Daoy (cell line): ENCODE data around the gene UBE2D3. TPM values are rescaled to one million over a fixed set of nuclear protein-coding genes. Genes with fewer than 3 reads are reported as not detected.
"Not testable (repeated sequence)": the region's sequence is repeated elsewhere in the genome, so short reads cannot be mapped to it uniquely, and the experiment has no call there.

Source experiments
- DNase-seq: peaks from one replicate; pipeline ENCODE4 v3.0.0-alpha.2; 2015; ENCODE audit warnings: low read depth
- total RNA-seq: library from RNA; depleted of rRNA; stranded (reverse); fragments of >200 nt; shearing (Covaris generic); gene quantifications from 2 replicates; pipeline ENCODE4 v1.2.3, GENCODE V29; 2014; rRNA removed

Gene UBE2D3
- 204 and 230 TPM in 2 replicates for total RNA-seq

DNA sequence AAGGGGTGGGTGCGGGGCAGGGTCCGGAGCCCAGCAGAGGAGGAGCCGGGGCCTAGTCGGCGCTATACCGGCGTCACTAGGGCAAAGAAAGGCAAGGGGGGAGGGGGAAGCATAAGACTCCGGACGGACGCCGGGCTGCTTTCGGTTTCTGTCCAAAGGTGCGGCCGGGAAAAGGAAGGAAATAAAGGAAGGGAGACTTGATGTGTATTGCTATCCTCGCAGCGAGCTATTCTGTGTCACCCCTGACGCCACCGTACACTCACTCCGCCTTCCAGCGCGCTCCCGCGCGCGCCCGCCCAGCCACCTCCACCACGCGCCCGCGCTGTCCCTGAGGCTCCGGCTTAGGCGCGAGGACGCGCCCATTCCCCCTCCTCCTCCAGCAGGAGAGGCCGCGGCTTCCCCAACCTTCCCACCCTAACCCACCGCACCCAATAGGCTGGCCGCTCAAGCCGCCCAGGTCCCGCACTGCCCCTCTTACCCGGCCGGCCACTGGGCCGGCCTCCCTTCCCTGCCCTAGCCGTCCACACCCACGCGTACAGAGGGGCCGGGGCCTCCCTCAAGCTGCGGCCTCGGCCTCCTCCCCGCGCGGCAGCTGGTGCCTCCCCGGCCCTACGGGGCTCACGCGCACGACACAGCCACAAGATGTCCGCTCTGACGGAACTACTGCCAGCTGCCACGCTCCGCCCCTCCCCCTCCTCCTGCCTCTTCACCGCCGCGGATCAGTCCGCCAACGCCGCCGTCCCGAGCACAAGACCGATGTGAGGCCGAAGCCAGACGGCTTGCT, at the start of gene UBE2D3:
Gene UBE2D3, minus strand, starts transcription at position 662 of the 784 bp plus-strand sequence. CDS start 1,043 bp downstream, outside the sequence.
- DNase-seq, result peak; percentile 89

DNA sequence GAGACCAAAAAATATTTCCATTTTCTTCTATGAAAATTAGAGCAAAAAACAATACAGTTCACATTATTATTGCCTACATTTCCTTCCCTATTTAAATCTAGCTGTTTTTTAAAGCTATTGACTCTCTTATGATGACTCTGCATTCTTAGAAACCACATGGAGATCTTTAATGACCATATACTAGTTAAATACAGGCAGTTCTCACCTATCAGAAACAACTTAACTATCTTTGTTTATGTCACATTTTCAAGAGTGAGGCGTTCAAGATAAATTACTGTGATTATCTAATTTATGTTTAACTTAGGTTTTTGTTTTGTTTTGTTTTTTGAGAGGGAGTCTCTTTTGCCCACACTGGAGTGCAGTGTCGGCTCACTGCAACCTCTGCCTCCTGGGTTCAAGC, 44.4 kb upstream of the UBE2D3 start:
- no peak for DNase-seq

DNA sequence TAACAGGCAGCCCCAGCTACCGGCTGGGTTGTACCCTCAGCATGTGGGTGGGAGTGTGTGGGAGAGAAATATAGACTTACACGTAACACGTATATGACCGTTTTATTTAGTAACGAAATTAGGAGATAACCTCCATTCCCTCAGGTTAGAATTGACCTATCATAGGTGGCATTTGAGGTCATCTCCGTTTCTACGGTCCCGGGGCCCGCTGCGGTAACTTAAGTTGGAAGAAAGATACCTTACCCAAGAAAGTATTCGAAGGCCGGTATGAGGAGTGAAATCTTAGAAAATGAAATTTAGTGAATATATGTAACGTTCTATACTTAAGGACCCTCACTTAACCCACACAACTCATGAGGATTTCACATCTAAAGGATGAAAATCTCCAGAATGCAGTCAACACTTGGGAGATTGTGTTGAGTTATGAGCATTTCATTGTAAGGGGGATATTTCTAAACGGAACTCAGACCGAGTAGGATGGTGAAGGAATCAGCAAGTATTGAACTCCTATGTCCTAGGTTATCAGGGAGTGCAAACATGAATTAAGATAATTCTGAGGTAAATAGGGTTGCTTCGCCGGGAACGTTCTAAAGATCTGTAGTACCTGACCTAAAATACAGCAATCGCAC, 42.3 kb upstream of the UBE2D3 start:
- no peak for DNase-seq

DNA sequence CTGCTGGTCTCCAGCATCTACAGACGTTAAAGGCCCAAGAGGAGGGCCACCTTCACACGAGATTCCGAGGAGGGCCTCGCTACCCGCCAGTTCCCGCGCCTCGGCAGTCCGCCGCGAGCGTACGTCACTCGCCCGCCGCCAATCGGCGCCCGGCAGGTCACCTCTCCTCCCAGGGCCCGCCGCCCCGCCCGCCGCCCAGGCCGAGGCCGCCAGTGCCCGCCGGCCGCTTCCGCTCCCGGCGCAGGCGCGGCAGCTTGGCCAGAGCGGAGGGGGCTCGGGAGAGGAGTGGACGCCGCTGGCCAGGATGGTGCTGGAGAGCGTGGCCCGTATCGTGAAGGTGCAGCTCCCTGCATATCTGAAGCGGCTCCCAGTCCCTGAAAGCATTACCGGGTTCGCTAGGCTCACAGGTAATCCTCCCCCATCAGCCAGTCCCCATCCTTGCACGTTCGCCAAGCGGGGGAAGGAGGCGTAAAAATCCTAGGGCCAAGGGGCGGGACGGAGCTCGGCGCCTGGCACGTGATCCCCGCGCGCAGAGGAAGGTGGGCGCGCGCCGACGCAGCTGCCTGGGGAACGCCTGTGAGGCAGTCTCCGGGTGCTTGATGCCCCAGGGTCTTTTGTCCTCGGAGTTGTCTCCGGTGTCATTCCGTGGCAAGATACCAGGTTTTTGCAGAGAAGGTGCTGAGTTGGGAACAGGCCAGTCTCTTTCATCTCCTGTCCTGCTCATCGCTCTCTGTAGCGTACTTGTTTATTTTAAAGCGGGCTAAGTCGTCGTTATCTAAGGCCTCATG, 41.6 kb upstream of the UBE2D3 start, which contains the start of gene CISD2:
Gene CISD2, plus strand, starts transcription at position 212 of the 788 bp plus-strand sequence. Its CDS starts 93 bp downstream, at position 305.
- DNase-seq, result peak; percentile 90

DNA sequence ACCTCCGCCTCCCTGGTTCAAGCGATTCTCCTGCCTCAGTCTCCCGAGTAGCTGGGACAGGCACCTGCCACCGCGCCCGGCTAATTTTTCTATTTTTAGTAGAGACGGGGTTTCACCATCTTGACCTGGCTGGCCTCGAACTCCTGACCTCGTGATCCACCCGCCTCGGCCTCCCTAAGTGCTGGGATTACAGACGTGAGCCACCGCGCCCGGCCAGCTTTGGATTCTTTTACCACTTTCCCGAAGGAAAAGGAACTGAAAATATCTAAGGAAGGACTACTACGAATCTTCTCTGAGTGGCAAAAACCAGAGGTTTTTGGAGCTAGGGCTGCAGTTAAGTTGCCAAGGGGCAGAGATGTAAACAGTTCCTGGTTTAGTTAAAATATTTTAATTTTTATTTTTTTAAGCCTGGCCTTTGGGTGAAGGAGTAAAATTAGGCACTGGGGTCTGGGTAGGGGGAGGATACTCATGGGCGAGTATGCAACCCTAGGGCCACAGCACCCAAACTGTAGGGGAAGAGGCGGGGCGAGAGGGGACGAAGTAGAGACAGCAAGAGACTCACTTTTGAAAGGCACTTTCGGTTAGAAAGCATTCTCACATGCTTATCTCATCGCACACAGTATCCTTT, 40.9 kb upstream of the UBE2D3 start:
- no peak for DNase-seq

DNA sequence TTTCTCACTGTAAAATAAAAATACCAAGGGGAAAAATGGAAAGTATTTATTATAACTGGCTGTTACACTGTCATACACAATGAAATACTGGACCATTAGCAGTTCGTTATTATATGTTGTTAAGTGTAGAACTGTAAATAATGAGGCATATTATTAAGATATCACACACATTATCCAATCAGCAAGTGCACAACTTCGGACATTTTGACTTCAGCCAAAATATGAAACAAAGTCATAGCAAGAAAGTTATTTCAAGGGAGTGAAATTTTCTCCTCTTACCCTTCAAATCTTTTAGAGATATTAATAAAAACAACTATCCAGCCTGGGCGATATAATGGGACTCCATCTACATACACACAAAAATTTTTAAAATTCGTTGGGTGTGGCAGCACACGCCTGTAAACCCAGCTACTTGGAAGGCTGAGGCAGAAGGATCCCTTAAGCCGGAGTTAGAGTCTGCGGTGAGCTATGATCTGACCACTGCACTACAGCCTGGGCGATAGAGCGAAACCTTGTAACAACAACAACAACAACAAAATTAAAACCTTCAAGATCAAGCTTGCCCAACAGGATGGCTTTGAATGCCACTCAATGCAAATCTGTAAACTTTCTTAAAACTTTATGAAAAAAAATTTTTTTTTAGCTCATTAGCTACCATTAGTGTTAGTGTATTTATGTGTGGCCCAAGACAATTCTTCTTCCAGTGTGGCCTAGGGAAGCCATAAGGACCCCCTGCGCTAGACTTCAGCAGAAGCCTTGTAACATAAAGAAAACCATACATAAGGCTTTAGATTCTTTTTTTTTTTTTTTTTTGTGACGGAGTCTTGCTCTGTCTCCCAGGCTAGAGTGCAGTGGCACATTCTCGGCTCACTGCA, 40.2 kb upstream of the UBE2D3 start:
- DNase-seq, result no peak

DNA sequence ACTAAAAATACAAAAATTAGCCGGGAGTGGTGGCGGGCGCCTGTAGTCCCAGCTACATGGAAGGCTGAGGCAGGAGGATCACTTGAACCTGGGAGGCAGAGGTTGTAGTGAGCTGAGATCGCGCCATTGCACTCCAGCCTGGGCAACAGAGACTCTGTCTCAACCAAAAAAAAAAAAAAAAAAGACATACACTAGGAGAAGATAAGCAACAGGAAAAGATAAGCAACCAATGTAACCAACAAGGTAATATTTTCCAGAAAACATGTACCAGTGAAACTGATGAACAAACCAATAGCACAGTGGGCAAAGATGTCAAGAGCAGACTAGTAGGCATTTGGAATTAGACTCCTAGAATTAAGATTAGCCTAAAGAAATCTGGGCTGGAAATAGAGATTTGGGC, 38.0 kb upstream of the UBE2D3 start:
- DNase-seq, result not testable (repeated sequence)

DNA sequence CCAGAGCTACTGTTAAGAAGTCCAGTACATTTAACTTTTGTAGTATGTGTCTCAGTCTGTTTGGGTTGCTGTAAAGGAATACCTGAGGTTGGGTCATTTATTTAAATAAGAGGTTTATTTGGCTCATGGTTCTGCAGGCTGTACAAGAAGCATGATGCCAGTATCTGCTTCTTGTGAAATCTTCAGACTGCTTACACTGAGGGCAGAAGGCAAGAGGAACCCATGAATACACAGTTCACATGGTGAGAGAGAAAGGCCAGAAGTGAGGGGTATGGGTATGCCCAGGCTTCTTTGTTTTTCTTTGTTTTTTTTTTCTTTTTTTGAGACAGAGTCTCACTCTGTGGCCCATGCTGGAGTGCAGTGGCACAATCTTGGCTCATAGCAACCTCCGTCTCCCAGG, 35.4 kb upstream of the UBE2D3 start:
- no peak for DNase-seq

DNA sequence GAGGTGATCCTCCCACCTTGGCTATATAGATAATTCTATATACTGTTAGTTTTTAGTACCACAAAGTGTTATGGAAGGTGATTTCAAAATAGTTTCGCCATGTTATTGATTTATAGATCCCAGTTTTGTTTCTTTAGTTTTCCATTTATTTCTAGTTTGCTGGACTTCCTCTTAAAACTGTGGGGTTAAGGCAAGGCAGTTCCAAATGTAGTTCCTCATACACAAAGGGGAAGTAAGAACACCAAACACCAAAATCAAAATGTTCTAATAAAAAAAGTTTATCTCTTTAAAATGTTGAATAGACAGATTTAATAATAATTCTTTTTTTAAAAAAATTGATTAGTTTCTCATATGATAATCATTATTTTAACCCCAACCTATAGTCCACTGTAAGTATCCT, 34.7 kb upstream of the UBE2D3 start:
- DNase-seq, result no peak

DNA sequence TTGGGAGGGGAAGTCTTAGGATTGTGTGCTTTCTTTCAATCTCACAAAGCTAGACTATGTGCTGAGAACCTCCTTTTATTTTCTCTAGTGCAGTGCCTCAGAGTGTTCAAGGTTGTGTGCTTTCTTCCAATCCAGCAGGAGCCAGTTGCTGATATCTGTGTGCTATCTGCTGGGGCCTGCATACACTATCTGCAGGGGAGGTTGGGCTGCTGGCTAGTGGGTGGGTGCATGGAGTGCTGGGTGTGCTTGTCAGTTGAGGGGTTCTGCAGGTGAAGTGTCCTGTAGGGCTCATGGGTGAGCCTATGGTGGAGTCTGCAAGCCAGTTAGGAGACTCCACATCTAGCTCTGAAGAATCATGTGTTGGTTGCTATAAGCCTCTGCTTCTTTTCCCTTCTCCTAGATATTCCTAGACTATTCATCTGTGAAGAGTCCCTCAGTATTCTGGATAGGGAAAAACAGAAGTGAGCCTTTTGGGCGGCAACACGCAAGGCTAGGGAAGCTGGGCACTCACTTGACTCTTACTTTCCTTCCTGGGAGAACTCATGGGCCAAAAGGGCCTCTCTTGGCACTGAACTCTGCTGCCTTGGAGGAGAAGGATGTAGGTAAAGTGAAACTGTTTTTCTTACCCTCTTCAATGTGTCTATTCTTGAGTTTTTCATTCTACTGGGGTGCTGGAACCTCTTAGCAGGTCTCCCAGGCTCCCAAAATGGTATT, 33.4 kb upstream of the UBE2D3 start:
- no peak for DNase-seq

DNA sequence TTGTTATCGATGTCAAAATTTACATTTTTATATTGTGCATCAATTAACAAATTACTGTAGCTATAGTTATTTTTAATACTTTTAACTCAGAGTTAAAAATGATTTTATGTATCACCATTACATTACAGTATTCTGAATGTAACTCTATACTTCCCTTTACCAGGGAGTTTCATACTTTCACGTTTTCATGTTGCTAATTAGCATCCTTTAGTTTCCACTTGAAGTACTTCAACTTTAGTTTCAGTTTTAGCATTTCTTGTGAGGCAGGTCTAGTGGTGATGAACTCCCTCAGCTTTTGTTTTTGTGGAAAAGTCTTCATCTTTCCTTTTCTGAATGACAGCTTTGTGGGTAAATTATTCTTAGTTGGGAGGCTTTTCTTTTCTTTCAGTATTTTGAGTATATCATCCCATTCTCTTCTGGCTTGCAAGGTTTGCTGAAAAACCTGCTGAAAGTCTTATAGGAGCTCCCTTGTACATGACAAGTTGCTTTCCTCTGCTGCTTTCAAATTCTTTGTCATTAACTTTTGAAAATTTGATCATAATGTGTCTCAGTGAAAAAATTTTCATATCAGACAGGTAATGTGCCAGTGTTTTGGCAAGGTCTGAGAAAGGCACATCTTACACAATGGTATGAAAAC, 31.6 kb upstream of the UBE2D3 start:
- no peak for DNase-seq

DNA sequence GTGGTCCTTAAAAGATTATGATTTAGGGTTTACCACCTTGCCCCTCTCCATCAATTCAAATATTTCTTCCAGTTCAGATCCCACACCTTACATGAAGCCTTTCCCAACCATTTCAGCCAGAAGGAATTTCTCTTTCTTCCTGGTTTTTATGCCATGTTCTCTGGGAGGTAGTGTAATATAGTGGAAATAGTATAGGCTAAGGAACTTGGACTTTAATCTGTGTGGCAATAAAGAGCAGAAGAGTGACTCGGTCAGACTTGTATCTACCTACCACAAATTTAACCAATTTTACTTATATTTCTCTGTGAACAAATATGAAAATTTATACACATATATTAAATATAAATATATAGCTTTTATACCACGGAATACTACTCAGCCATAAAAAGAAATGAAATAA, 23.0 kb upstream of the UBE2D3 start:
- no peak for DNase-seq

DNA sequence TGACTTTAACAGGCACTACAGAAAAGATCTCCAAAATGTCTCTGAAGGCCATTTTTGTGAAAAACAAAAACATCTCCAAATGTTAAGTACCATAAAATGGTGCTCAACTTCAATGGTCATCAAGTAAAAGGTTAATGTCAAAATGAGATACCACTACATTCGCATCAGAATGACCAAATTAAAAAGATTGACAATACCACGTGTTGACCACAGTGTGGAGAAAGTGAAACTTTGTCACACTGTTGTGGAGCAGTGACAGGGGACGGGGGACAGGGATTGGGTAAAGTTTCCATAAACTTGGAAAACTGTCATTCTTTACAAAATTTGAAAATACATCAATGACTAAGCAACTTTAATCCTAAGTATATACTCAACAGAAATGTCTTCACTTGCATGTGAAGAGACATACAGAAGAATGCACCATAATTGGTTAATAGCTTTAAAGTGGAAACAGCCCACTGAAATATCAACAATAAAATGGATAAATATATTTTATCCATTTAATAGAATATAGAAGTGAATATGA, 22.3 kb upstream of the UBE2D3 start:
- no peak for DNase-seq

DNA sequence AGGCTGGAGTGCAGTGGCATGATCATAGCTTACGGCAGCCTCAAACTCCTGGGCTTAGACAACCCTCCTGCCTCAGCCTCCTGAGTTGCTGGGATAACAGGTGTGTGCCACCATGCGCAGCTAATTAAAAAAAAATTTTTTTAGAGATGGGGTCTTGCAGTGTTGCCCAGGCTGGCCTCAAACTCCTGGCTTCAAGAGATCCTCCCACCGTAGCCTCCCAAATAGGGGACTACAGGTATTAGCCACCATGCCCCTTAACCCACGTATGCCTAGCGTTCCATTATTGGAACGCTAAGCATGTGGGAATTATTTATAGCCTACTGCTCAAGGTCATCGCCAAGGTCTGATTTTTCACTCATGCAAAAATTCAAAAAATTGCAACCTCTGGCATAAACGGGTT, 20.3 kb upstream of the UBE2D3 start:
- no peak for DNase-seq

DNA sequence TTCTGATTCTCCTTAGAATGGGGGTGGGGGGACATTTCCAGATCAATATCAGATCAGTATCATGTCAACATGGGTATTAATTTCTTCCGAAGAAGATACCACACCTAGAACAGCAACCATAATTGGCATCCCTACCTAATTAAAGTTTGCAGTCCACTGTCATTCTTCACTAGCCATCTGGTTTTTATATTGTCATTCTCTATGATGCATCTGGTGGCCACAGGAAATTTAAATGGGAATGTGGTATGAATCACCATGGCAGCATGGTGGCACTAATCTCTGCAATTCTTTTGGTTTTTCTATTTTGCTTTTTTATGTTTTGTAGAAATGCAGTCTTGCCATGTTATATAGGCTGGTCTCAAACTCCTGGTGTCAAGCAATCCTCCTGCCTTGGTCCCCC, 16.6 kb upstream of the UBE2D3 start:
- DNase-seq, result no peak

DNA sequence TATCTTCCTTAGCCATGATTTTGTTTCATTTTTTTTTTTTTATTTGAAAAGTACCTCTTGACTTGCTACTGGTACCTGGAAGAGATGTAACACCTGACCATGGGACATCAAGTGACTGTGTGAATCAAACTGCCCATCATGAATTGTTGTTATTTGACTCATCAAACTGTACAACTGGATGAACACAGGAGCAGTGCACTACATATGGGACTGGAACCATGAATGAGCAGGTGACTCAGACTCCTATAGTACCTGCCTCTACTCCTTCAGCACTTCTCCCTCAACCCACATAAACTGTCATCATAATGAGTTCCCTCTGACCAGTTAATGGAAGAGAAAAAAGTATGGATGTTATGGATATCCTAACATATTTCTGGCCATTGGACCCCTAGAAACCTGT, 15.9 kb upstream of the UBE2D3 start:
- DNase-seq, result no peak

DNA sequence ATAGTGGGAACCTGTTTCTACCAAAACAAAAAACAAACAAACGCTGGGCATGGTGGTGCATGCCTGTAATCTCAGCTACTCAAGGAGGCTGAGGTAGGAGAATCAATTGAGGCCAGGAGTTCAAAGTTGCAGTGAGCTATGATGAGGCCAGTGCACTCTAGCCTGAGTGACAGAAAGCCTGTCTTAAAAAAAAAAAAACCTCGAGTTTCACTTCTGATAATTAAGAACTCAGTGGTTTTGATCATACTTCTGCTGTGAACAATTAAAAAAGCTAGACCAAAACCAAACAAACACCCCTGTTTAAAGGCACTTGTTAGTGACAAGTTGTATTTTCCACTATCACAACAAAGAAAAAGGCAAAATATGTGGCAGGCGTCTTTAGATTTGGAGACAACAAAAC, 15.0 kb upstream of the UBE2D3 start:
- no peak for DNase-seq

DNA sequence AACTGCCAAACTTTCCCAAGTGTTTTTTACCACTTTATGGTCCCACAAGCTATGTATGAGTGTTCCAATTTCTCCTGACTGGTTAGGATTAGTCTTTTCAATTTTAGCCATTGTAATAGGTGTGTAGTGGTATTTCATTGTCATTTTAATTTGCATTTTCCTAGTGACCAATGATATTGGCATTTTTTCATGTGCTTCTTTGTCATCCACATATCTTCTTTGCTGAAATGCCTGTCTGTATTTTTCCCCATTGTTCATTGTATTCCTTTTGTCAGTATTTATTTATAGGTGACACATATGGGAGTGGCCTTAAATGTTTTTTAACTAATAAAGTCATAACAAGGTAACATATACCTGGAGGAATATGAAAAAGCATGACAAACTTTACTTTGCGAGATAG, 9.2 kb upstream of the UBE2D3 start:
- DNase-seq, result no peak

DNA sequence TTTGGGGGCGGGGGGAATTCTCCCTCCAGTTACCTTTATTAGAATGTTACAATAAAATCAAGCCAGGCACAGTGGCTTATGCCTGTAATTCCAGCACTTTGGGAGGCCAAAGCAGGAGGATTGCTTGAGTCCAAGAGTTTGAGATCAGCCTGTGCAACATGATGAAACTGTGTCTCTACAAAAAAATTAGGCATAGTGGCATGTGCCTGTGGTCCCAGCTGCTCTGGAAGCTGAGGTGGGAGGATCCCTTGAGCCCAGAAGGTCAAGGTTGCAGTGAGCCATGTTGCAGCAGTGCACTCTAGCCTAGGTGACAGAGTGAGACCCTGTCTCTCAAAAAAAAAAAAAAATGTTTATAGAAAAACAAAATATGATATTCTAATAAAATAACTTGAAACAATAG, 5.3 kb upstream of the UBE2D3 start:
- no peak for DNase-seq

DNA sequence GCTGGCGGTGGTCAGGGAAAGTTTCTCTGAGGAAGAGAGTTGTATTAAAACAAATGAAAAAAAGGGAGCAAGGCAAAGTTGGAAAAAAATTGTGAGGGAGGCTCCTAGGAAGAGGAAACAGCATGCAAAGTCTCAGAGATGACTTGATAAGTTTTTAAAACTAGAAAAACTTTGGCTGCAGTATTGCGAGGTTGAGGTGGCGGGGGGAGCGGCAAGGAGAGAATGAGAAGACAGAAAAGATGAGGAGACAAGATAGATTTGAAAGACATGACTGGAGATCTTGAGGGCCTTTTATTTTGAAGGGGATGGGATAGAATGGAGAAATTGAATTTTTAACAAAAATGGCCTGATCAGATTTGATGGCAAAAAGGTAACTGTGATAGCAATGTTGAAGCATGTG, 4.8 kb upstream of the UBE2D3 start:
- DNase-seq, result no peak
